ENCODE results near the gene ZNF540.
"Not testable (repeated sequence)": the region's sequence is repeated elsewhere in the genome, so short reads cannot be mapped to it uniquely, and the experiment has no call there.

The ZNF540 gene

GRCh38 chr19:37594304-37594981 lies at the start of gene ZNF540, which contains the start of gene ZNF571:
TSS of gene ZNF540 (plus strand) at chr19:37594876. CDS start at chr19:37598448, 3,572 bp downstream.
TSS of gene ZNF571 (minus strand) at chr19:37594792. CDS start at chr19:37586676, 8,116 bp downstream.
- DNase-seq, result peak; percentile 93 to 96

- no peak for DNase-seq
Measured at GRCh38 chr19:37551129-37551993, 43.3 kb upstream of the ZNF540 start.

GRCh38 chr19:37563518-37563917 lies 31.2 kb upstream of the ZNF540 start:
- no peak for DNase-seq

GRCh38 chr19:37564624-37565369 lies 29.9 kb upstream of the ZNF540 start:
- DNase-seq, result no peak

GRCh38 chr19:37565370-37565669 lies 29.4 kb upstream of the ZNF540 start:
- no peak for DNase-seq

GRCh38 chr19:37572203-37572602 lies 22.5 kb upstream of the ZNF540 start:
- DNase-seq, result no peak

- DNase-seq, result no peak
Measured at GRCh38 chr19:37583340-37583739, 11.3 kb upstream of the ZNF540 start.

GRCh38 chr19:37593996-37594303 lies 726 bp upstream of the ZNF540 start:
- no peak for DNase-seq

GRCh38 chr19:37594982-37595382 lies 306 bp downstream of the ZNF540 start:
- DNase-seq, result peak in 1 of 2 experiments; percentile 47

GRCh38 chr19:37635076-37636056 lies 40.7 kb downstream of the ZNF540 start:
- DNase-seq, result no peak

- DNase-seq, result peak in 1 of 2 experiments; percentile 21
Measured at GRCh38 chr19:37654118-37654517, 59.4 kb downstream of the ZNF540 start.

GRCh38 chr19:37654629-37655300 lies 60.1 kb downstream of the ZNF540 start:
- peak in 1 of 2 experiments; percentile 68 for DNase-seq

GRCh38 chr19:37655301-37655688 lies 60.6 kb downstream of the ZNF540 start, which contains the start of gene ZFP30:
TSS of gene ZFP30 (minus strand) at chr19:37655465. CDS start at chr19:37647822, 7,643 bp downstream.
- DNase-seq, result peak; percentile 93 to 95

GRCh38 chr19:37655689-37656371 lies 61.2 kb downstream of the ZNF540 start:
- peak; percentile 93 to 94 for DNase-seq

- not testable (repeated sequence) for DNase-seq
Measured at GRCh38 chr19:37657157-37657556, 62.5 kb downstream of the ZNF540 start.
